ENCODE data around the gene NAT14. TPM values are rescaled to one million over a fixed set of nuclear protein-coding genes. Genes with fewer than 3 reads are reported as not detected.

NAT14 gene
- total RNA-seq, 1 donor from 2014 or later = 81.1 TPM

DNA sequence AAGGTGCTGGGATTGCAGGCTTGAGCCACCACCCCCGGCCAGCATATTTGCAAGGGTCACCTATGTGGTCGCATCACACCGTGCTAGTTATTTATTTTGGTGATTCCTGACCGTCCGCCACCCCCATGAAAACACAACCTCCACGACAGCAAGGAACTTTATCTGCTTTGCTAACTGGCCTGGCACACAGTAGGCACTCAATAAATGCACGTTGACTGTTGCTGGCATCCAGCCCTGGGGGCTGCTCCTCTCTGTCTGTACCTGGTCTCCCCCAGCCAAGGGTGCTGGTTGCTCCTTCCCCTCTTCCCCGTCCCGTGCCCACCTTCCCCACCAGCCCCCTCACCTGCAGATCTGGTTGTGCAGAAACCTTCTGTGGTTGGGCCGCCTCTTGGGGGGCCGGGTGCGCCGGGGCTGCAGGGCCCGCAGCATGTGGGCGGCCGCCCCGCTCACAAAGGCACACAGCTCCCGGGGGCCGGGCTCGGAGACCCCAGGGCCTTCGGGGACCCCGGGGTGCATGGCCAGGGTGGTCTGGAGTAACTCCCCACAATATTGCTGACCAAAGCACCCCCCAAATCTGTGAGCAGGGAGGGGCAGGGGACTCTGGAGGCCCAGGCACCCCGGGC, 20.8 kb upstream of the NAT14 start:
- no peak for DNase-seq (ENCODE audit: low read depth, low spot score)
- peaks cover 10% of the 10 kb centered on the region for H3K27me3 Mint-ChIP-seq (ENCODE audit: low read depth)
- TF ChIP-seq, protein P1, sequence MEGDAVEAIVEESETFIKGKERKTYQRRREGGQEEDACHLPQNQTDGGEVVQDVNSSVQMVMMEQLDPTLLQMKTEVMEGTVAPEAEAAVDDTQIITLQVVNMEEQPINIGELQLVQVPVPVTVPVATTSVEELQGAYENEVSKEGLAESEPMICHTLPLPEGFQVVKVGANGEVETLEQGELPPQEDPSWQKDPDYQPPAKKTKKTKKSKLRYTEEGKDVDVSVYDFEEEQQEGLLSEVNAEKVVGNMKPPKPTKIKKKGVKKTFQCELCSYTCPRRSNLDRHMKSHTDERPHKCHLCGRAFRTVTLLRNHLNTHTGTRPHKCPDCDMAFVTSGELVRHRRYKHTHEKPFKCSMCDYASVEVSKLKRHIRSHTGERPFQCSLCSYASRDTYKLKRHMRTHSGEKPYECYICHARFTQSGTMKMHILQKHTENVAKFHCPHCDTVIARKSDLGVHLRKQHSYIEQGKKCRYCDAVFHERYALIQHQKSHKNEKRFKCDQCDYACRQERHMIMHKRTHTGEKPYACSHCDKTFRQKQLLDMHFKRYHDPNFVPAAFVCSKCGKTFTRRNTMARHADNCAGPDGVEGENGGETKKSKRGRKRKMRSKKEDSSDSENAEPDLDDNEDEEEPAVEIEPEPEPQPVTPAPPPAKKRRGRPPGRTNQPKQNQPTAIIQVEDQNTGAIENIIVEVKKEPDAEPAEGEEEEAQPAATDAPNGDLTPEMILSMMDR (conservative IDR thresholded peaks at IDR 0.05) = no peak
- peaks cover 20% of the 10 kb centered on the region for H3K4me1 Mint-ChIP-seq
- no peak overlapping the region for H3K27ac Mint-ChIP-seq (ENCODE audit: unreplicated experiment)
- H3K4me3 Mint-ChIP-seq = no peak overlapping the region
- no peaks in the 10 kb centered on the region for H3K36me3 Mint-ChIP-seq (ENCODE audit: low read depth)
- no peaks in the 10 kb centered on the region for H3K9me3 Mint-ChIP-seq

DNA sequence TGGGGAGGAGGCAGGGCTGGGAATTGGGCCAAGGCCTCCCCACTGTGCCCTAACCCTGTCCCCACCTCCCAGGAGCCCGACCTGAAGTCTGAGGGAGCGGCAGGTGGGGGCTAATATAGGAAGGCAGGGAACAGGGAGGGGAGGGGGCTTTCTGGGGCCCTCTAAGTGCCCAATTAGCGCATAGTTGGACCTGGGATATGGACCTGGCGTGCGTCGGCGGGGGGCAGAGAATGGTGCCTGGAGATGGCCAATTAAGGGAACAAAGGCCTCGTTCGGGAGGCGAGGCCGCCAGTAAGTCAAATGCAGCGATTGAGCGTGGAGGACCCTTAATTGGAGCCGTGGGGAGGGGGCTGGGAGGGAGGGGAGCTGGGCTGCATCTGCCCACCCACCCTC, 20.3 kb upstream of the NAT14 start, which contains the start of gene C19orf85:
Gene C19orf85 (minus strand): TSS at position 90 of the 393 bp plus-strand sequence. CDS start 197 bp downstream, outside the sequence.
- no peak for DNase-seq (ENCODE audit: low read depth, low spot score)
- Mint-ChIP-seq H3K4me3 (no peak within 1 kb of the TSS), H3K36me3 (ENCODE audit: low read depth) (no peaks in the 10 kb centered on the region), H3K27ac (ENCODE audit: unreplicated experiment) (no peak within 1 kb of the TSS), H3K27me3 (ENCODE audit: low read depth) (peaks cover 10% of the 10 kb centered on the region), H3K4me1 (peaks cover 20% of the 10 kb centered on the region), H3K9me3 (no peaks in the 10 kb centered on the region)
- TF ChIP-seq, protein P1 (conservative IDR thresholded peaks at IDR 0.05) = no peak

GRCh38 chr19:55465460-55466240, 19.3 kb upstream of the NAT14 start:
- DNase-seq (ENCODE audit: low read depth, low spot score) = no peak
- Mint-ChIP-seq H3K27me3 (ENCODE audit: low read depth) (peaks cover 10% of the 10 kb centered on the region), H3K4me3 (peak overlapping the region; percentile 47), H3K27ac (ENCODE audit: unreplicated experiment) (no peak overlapping the region), H3K9me3 (no peaks in the 10 kb centered on the region), H3K4me1 (peaks cover 10% of the 10 kb centered on the region), H3K36me3 (ENCODE audit: low read depth) (no peaks in the 10 kb centered on the region)
- TF ChIP-seq, protein P1 (conservative IDR thresholded peaks at IDR 0.05) = no peak

DNA sequence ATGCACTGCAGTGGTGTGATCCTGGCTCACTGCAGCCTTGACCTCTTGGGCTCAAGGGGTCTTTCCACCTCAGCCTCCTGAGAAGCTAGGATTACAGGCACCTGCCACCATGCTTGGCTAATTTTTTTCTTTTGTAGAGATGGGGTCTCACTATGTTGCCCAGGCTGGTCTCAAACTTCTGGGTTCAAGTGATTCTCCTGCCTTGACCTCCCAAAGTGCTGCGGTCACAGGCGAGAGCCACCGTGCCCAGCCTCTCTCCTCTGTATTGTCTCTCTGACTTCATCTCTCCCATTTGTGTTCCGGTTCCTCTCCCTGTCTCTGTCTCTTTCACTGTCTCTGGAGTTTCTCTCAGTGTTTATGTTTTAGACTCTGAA, 18.8 kb upstream of the NAT14 start:
- H3K9me3 Mint-ChIP-seq = no peaks in the 10 kb centered on the region
- H3K4me1 Mint-ChIP-seq = peaks cover 6% of the 10 kb centered on the region
- H3K36me3 Mint-ChIP-seq (ENCODE audit: low read depth) = no peaks in the 10 kb centered on the region
- DNase-seq (ENCODE audit: low read depth, low spot score) = no peak
- peaks cover 10% of the 10 kb centered on the region for H3K27me3 Mint-ChIP-seq (ENCODE audit: low read depth)
- H3K4me3 Mint-ChIP-seq = peak overlapping the region; percentile 47
- TF ChIP-seq, protein P1 (conservative IDR thresholded peaks at IDR 0.05) = no peak
- no peak overlapping the region for H3K27ac Mint-ChIP-seq (ENCODE audit: unreplicated experiment)

- peak overlapping the region; percentile 5 for H3K27ac Mint-ChIP-seq (ENCODE audit: unreplicated experiment)
- no peak overlapping the region for H3K4me3 Mint-ChIP-seq
- H3K27me3 Mint-ChIP-seq (ENCODE audit: low read depth) = peaks cover 6% of the 10 kb centered on the region
- no peaks in the 10 kb centered on the region for H3K9me3 Mint-ChIP-seq
- peak; percentile 75 for DNase-seq (ENCODE audit: low read depth, low spot score)
- no peaks in the 10 kb centered on the region for H3K4me1 Mint-ChIP-seq
- TF ChIP-seq, protein P1 (conservative IDR thresholded peaks at IDR 0.05) = peak; percentile 98
- no peaks in the 10 kb centered on the region for H3K36me3 Mint-ChIP-seq (ENCODE audit: low read depth)
Measured at GRCh38 chr19:55467236-55468053, 17.5 kb upstream of the NAT14 start.

Data from neural crest cell (in vitro differentiated cells).